ENCODE measurements around the gene TRIM2.
"Not testable (repeated sequence)": the region's sequence is repeated elsewhere in the genome, so short reads cannot be mapped to it uniquely, and the experiment has no call there.

The TRIM2 gene

GRCh38 chr4:153191795-153192363, 12.4 kb upstream of the TRIM2 start:
- no peak for FAIRE-seq

DNA sequence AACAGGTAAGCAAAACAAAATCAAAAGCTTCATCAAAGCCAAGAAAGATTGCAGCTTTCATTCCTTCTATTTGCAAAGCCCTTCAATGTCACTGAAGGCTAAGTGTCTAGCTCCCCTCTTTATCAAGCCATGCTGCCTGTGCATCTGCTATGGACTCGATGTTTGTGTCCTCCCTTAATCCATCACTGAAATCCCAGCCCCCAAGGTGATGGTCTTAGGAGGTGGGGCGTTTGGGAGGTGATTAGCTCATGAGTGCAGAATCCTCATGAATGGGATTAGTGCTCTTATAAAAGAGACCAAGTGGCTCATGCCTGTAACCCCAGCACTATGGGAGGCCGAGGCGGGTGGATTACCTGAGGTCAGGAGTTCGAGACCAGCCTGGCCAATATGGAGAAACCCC, 6.9 kb upstream of the TRIM2 start:
- FAIRE-seq, result no peak

GRCh38 chr4:153198719-153199118, 5.5 kb upstream of the TRIM2 start:
- FAIRE-seq, result no peak

DNA sequence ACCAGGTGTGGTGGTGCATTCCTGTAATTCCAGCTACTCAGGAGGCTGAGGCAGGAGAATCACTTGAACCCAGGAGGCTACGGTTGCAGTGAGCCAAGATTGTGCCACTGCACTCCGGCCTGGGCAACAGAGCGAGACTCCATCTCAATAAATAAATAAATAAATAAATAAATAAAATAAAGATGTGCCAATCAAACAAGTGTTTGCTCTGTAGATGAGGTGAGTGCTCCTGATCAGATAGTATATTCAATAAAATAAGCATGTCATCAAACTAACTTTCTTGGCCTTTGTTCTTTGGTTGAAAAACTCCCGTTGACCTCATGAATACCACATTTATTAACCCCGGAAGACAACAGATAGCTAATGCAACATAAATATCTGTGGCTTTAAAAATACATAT, 497 bp upstream of the TRIM2 start:
- FAIRE-seq, result not testable (repeated sequence)

DNA sequence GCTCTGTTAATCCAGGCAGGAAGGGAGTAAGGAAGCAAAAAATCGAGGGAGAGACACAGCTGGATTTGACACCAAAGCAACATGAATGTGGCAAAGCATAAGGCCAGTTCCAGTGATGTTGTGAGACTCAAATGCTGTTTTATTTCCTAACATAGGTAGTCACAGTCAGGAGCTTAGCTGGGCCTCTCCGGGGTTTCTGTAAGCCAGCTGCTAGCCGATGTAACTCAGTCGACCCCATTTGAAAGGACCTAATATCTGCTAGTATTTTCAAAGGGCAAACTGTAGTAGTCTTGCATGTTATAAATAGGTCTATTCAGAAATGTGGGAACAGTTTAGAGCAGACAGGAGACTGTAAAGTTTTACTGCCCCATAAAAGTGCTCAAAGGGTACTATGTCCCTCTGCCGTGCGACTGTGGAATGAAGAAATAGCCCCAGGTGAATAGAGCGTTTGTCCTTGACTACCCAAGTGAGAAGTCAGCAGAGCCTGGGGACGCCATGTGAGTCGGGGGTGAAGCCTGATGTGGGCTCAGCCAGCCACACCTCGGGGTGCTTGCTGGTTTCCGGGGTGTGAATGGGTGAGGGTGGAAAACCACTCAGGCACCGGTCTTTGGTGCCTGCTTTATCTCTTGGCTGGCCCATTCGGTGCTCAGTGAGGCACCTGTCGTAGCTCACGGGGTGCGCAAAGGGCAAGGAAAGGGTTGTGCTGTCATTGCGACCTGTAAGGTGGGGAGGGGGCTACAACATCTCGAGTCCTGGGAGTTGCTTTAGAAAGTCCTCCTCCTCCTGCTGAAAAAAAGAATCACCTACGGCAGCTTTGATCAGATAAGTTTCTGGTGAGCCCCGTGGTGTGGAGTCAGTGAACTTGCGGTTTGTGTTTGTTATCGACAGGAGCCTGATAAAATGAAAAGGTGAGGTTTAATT, 745 bp downstream of the TRIM2 start:
- FAIRE-seq, result no peak

GRCh38 chr4:153205757-153206156, 1.5 kb downstream of the TRIM2 start:
- no peak for FAIRE-seq

DNA sequence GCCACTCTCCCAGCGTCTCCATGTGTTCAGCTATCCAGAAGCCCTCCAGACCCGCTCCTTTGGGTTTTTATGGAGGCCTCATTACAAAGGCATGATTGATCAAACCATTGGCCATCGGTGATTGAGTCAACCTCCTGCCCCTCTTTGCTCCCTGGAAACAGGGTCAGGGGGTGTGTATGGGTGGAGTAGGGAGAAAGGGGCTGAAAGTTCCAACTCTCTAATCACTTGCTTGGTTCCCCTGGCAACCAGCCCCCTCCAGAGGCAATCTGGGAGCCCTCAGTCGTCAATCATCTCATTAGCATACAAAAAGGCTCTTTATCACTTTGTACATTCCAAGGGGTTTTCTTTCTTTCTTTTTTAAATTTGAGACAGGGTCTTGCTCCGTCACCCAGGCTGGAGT, 2.3 kb downstream of the TRIM2 start:
- FAIRE-seq, result no peak

DNA sequence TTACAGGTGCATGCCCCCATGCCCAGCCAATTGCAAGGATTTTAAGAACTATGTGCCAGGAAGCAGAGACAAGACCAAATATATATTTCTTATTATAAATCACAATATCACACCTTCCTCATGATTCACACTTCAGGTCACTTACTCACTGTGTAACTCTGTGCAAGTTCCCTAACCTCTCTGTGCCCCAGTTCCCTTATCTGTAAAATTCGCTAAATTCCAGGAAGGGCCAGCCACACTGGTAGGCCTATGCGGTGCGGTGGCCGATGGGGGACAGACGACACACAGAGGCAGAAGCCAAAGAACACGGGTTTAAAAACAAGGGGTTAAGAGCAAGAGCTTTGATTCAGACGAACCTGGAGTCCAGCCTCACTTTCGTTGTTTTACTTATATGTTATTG, 2.8 kb downstream of the TRIM2 start:
- FAIRE-seq, result no peak

DNA sequence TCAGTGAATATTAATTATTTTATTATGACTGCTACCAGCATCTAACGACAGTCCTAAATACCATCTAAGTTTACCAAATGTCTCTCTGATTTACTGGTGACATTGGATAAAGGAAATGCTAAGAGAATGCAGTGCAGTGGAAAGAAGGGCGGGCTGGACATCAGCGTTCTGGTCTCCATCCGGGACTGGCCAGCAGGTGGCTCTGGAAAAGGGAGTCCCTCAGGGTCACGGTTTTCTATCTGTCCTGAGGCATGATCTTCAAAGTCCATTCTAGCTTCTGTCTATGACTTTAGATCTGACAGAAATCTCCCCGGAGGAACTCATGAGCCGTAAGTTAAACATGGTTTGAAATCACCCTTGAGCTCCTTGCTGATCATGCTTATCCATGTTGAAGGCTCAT, 3.3 kb downstream of the TRIM2 start:
- peak; percentile 19 for FAIRE-seq

- FAIRE-seq, result no peak
Observed at GRCh38 chr4:153209410-153209809, 5.2 kb downstream of the TRIM2 start.

GRCh38 chr4:153210727-153211126, 6.5 kb downstream of the TRIM2 start:
- FAIRE-seq, result no peak

DNA sequence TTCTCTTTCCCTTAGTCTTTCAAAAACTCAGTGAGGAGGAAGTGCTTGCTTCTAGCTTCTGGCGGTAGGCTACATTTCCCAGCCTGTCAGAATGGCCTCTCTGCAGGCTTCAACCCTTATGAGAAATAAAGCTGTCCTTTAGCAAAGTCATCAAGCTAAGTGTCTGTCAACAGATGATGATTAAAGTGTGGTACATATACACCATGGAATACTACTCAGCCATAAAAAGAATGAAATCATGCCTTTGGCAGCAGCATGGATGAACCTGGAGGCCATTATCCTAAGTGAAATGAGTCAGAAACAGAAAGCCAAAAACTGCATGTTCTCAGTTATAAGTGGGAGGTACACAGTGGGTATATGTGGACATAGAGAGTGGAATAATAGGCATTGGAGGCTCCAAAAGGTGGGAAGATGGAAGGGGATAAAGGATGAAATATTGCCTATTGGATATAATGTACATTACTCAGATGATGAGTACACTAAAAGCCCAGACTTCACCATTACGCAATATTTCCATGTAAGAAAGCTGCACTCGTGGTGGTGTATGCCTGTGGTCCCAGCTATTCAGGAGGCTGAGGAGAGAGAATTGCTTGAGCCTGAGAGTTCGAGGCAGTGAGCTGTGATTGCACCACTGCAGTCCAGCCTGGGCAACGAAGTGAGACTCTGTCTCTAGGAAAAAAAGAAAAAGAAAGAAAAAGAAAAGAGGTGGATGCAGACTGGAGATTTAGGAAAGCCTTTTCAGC, 7.9 kb downstream of the TRIM2 start:
- no peak for FAIRE-seq

- FAIRE-seq, result no peak
Observed at GRCh38 chr4:153212736-153213135, 8.5 kb downstream of the TRIM2 start.

DNA sequence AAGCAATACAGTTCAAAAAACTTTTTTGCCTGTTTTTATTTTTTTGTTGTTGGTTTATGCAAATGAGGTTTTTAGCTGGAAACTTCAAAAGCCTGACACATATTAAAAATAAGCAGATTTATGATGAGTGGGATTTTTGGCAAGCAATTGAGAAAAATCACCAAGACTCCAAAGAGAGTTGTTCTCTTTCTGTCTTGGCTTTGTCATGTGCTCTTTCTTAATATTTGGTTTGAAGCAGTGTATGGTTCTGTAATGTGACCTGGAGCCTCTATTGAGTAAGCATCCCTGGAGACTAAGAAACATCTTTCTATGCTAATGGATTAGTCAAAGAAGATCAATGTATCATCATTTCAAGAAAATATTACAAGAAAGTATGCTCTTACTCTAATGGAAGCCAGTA, 11.7 kb downstream of the TRIM2 start:
- no peak for FAIRE-seq

DNA sequence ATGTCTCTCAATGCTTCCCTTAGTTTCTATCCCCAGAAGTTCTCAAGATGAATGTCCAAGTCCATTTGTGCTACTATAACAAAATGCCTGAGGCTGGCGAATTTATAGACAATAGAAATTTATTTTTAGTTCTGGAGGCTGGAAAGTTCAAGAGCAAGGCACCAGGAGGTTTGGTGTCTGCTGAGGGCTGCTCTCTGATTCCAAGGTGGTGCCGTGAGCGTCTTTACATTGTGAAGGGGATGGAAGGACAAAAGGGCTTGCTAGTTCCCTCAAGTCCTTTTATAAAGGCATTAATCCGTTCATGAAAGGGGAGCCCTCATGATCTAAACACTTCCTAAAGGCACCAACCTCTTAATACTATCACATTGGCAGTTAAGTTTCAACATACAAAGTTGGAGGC, 12.3 kb downstream of the TRIM2 start:
- FAIRE-seq, result no peak

DNA sequence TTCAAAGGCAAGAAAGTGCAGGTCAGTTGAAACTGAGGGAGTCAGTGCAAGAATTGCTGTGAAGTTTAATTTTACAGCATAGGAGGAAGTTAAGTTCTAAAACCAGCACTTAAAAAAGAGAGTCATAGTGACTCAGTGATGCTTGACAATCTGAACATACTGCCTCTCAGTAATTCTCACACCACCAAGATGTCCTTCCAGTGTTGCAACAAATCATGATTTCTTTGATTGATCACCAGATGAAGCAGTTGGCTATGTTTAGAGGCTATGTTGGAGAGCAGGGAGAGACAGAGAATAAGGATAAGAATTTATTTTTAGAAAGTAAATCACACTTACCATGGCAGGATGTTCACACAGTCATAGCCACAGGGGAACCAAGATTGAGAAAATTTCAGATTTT, 13.2 kb downstream of the TRIM2 start:
- FAIRE-seq, result no peak

DNA sequence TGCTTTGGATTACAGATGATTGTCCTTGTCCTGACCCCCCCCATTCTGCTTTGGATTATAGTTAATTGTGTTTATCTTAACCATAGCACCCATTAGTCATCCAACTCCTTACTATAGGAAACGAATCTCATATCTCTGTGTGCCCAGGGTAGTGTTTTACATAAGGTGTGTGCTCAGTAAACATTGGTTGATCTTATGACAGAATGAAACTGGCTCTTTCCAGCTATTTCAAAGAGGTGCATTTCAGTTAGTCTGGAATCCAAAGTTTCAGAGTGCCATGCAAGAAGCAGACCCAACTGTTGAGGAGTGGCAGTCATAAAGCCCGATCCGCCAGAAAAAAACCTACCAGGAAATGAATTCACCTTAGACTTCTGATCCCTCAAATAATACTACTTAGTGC, 14.7 kb downstream of the TRIM2 start:
- FAIRE-seq, result no peak

DNA sequence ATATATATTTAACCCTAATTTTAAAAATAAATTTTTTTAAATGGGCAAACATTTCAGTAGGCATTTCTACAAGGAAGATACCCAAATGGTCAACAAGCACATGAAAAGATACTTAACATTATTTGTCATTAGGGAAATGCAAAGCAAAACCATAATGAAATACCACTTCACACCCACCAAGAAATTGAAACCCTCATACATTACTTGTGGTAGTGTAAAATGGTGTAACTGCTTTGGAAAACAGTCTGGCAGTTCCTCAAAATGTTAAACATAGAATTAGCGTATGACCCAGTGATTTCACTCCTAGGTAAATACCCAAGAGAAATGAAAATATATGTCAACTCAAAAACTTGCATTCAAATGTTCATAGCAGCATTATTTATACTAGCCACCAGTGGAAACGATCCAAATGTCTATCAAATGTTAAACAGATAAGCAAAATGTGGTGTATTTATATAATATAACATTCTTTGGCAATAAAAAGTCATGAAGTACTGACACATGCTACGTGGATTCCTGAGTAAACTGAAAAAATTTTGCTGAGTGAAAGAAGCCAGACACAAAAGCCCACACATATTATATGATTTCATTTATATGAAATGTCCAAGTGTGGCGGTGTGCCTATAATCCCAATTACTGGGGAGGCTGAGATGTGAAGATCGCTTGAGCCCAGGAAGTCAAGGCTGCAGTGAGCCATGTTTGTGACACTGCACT, 16.6 kb downstream of the TRIM2 start:
- FAIRE-seq, result no peak

DNA sequence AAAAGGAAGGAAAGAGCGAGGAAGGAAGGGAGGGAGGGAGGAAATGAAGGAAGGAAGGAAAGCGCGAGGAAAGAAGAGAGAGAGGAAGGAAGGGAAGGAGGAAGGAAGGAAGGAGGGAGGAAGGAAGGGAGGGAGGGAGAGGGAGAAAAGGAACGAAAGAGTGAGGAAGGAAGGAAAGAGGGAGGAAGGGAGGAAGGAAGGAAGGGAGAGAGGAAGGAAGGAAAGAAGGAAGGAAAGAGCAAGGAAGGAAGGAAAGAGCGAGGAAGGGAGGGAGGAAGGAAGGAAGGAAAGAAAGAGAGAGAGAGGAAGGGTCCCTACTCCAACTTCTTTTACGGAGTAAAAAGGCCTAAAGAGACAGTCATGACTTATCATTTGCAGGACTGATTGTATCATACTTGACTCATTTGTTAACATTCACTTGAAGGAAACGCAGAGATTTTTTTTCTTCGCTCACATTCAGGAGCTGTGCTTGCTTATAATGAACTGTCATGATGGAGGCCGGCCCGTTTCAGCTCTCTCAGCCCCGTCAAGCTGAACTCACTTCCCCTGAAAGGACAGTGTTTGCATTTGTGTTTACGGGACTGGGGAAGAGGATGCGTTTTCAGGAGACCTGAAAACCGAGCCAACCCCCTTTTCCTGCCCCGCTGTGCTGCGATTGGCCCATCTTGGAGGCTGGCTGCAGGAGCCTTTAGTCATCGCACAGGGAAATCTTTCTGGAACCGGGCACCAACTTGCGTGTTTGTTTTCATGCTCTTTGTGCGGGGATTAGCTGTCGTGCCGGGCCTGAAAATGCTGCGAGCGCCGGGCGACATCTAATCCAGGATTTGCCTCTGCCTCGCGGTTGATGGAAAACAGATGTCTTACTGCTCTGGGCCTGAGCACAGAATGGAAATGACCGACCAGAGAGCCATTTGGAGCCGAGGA, 17.8 kb downstream of the TRIM2 start:
- no peak for FAIRE-seq

DNA sequence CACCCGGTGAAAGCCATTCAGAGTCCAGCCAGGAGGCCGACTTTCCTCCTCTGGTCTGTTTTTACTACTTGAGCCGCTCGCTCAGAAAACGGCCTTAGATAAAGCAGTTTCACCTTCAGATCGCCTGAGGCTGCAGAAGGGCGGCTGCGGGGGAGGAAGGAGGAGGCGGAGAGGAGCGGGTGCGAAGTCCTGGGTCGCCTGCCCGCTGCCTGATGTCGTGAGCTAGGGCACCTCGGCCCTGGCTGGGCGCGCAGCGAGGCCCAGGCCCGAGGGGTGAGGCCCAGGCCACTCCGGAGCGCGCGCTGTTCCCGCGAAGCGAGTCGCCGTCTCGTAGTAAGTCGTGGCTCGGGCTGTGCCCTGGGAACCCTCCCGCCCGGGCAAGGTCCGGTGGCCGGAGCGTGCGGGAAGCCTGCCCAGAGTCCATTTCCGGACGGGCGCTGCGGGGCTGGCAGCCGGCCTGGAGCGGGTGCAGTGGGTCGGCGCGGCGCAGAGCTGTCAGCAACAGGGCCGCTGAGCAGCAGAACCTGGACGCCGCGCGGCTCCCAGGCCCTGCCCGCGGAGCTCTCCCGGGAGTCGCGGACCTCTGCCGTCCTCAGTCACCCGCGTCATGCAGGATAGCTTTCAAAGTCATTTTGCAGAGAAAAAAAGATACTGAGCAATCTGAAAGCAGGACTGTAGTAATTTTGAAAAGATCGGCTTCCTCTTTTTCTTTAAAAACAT, 18.6 kb downstream of the TRIM2 start:
- FAIRE-seq, result no peak

DNA sequence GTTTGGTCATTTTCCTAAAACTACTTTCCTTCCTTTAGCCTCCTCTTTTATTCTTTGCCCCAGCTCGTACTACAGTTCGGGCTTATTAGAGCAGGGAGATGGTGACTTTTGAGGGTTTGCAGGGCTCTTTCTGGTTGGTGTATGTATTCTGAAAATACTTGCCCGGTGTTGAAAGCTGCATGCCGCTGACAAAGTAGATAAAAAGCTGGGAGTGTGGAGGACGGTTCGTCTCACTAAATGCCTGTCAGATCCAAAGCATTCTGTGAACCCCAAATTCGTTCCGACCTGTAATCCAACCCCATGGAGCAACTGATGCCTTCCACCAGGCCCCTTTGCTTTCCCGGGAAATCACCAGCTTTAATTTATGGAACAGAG, 19.2 kb downstream of the TRIM2 start:
- FAIRE-seq, result no peak

DNA sequence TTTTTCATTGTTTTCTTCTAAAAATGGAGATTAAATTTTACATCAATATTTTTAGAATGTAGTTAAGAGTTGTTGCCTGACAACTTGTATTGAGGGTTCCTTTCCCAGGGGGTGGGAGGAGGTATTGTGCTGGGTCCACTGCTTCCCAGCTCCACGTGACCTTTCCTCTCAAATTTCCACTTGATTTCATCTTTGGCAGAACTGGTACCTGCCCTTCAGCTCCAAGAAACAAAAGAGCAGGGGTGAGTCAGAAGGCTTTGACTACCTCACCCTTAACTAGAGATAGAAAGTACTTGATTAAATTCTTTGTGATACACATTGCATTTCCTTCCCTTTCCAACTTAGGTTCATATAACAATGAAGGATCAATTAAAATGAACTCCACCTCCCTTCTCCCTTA, 19.7 kb downstream of the TRIM2 start:
- FAIRE-seq, result no peak

Data from A204.1 (cell line).